Glutamatergic neuron (in vitro differentiated cells): ENCODE data around the gene GBA3. TPM values are rescaled to one million over a fixed set of nuclear protein-coding genes. Genes with fewer than 3 reads are reported as not detected.

Experiments
- DNase-seq: peaks from one replicate; pipeline ENCODE4 v3.0.0; 2022
- H3K27ac Mint-ChIP-seq: one replicate; pipeline ENCODE4 v1.8.0; 2020; ENCODE audit warnings: mild to moderate bottlenecking, mixed read lengths, inconsistent platforms; ENCODE audit not compliant: unreplicated experiment
- H3K27me3 Mint-ChIP-seq: one replicate; pipeline ENCODE4 v1.8.0; 2020; ENCODE audit warnings: mild to moderate bottlenecking, moderate library complexity, mixed read lengths, inconsistent platforms; ENCODE audit not compliant: unreplicated experiment
- H3K36me3 Mint-ChIP-seq: one replicate; pipeline ENCODE4 v1.8.0; 2020; ENCODE audit warnings: mild to moderate bottlenecking, mixed read lengths, inconsistent platforms; ENCODE audit not compliant: unreplicated experiment
- H3K4me1 Mint-ChIP-seq: one replicate; pipeline ENCODE4 v1.8.0; 2020; ENCODE audit warnings: mild to moderate bottlenecking, low read depth, mixed read lengths, inconsistent platforms; ENCODE audit not compliant: unreplicated experiment
- H3K4me3 Mint-ChIP-seq: one replicate; pipeline ENCODE4 v1.8.0; 2020; ENCODE audit warnings: mild to moderate bottlenecking, mixed read lengths, inconsistent platforms; ENCODE audit not compliant: unreplicated experiment
- H3K9me3 Mint-ChIP-seq: one replicate; pipeline ENCODE4 v1.8.0; 2020; ENCODE audit warnings: mild to moderate bottlenecking, moderate library complexity, mixed read lengths, inconsistent platforms; ENCODE audit not compliant: unreplicated experiment
- total RNA-seq: library from RNA; stranded (reverse); fragmentation: NEBNext Ultra II Directional; extraction: Animal tissue kit (Norgen Biotek cat#: 25700); gene quantifications from one replicate; pipeline ENCODE4 v1.2.1, GENCODE V29; 2021; ENCODE audit not compliant: unreplicated experiment
- TF ChIP-seq, protein P1 (sequence below): fragments of 200-600 bp; sonication (generic); IDR thresholded peaks from one replicate; pipeline ENCODE4 v1.5.0; 2021; ENCODE audit not compliant: partially characterized antibody, unreplicated experiment

GBA3 gene
- total RNA-seq, 1 donor from 2014 or later: 0.32 TPM

- no peaks in the 10 kb centered on the region for H3K4me1 Mint-ChIP-seq
- H3K27ac Mint-ChIP-seq: no peak overlapping the region
- no peak overlapping the region for H3K4me3 Mint-ChIP-seq
- H3K36me3 Mint-ChIP-seq: no peaks in the 10 kb centered on the region
- no peak for DNase-seq
- no peaks in the 10 kb centered on the region for H3K27me3 Mint-ChIP-seq
- H3K9me3 Mint-ChIP-seq: no peaks in the 10 kb centered on the region
- TF ChIP-seq, protein P1, sequence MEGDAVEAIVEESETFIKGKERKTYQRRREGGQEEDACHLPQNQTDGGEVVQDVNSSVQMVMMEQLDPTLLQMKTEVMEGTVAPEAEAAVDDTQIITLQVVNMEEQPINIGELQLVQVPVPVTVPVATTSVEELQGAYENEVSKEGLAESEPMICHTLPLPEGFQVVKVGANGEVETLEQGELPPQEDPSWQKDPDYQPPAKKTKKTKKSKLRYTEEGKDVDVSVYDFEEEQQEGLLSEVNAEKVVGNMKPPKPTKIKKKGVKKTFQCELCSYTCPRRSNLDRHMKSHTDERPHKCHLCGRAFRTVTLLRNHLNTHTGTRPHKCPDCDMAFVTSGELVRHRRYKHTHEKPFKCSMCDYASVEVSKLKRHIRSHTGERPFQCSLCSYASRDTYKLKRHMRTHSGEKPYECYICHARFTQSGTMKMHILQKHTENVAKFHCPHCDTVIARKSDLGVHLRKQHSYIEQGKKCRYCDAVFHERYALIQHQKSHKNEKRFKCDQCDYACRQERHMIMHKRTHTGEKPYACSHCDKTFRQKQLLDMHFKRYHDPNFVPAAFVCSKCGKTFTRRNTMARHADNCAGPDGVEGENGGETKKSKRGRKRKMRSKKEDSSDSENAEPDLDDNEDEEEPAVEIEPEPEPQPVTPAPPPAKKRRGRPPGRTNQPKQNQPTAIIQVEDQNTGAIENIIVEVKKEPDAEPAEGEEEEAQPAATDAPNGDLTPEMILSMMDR: no peak
Measured at GRCh38 chr4:22719218-22719617, 26.5 kb downstream of the GBA3 start.

- no peak overlapping the region for H3K27ac Mint-ChIP-seq
- H3K4me3 Mint-ChIP-seq: no peak overlapping the region
- H3K9me3 Mint-ChIP-seq: no peaks in the 10 kb centered on the region
- no peaks in the 10 kb centered on the region for H3K27me3 Mint-ChIP-seq
- H3K36me3 Mint-ChIP-seq: no peaks in the 10 kb centered on the region
- no peaks in the 10 kb centered on the region for H3K4me1 Mint-ChIP-seq
- TF ChIP-seq, protein P1: no peak
- DNase-seq: no peak
Measured at GRCh38 chr4:22720091-22720490, 27.4 kb downstream of the GBA3 start.

DNA sequence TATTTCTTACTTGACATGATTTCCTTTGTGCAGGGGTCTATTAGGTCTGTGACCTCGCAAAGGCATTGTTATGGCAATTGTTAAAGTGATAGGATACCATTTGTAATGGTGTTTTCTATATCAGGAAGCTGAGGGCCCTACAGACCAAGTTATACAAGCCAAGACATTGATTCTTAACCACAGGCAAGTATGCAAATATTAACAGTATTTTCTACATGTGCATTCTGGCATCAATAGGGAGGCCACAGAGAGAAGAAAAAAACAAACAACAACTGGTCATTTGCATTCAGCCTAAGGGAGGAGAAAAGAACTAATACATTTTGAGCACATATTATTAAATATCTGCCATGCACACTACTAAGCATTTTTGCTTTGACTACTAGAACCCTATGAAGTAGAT, 28.5 kb downstream of the GBA3 start:
- H3K9me3 Mint-ChIP-seq: no peaks in the 10 kb centered on the region
- TF ChIP-seq, protein P1: no peak
- no peak overlapping the region for H3K4me3 Mint-ChIP-seq
- no peaks in the 10 kb centered on the region for H3K4me1 Mint-ChIP-seq
- no peak overlapping the region for H3K27ac Mint-ChIP-seq
- no peaks in the 10 kb centered on the region for H3K36me3 Mint-ChIP-seq
- no peaks in the 10 kb centered on the region for H3K27me3 Mint-ChIP-seq
- no peak for DNase-seq

DNA sequence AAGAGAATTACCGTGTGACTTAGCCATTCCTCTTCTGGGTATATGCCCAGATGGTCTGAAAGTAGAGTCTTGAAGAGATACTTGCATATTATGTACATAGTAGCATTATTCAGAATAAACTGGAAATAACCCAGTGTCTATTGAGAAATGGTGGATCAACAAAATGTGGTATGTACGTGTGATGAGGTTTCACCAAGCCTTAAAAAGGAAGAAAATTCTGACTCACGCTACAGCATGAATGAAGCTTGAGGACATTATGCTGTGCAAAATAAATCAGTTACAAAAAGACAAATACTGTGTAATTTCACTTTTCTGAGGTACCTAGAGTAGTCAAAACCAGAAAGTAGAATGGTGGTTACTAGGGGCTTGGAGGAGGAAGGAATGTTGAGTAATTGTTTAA, 37.3 kb downstream of the GBA3 start:
- H3K36me3 Mint-ChIP-seq: no peaks in the 10 kb centered on the region
- no peaks in the 10 kb centered on the region for H3K9me3 Mint-ChIP-seq
- no peaks in the 10 kb centered on the region for H3K27me3 Mint-ChIP-seq
- H3K4me3 Mint-ChIP-seq: no peak overlapping the region
- no peaks in the 10 kb centered on the region for H3K4me1 Mint-ChIP-seq
- TF ChIP-seq, protein P1: no peak
- H3K27ac Mint-ChIP-seq: no peak overlapping the region
- DNase-seq: no peak

- Mint-ChIP-seq H3K27ac (no peak overlapping the region), H3K36me3 (no peaks in the 10 kb centered on the region), H3K9me3 (no peaks in the 10 kb centered on the region), H3K4me1 (no peaks in the 10 kb centered on the region), H3K4me3 (no peak overlapping the region), H3K27me3 (no peaks in the 10 kb centered on the region)
- TF ChIP-seq, protein P1: no peak
- no peak for DNase-seq
Measured at GRCh38 chr4:22733816-22734215, 41.1 kb downstream of the GBA3 start.
